T-helper 1 cell treated with Interleukin-12 subunit alpha and Interleukin-12 subunit beta and Interleukin-4 antibody, amounts not matched to agents 30 μg/mL and 1 μg/mL, for 36 hours (primary cell): ENCODE data around the gene GLCE.
"Not testable (repeated sequence)": the region's sequence is repeated elsewhere in the genome, so short reads cannot be mapped to it uniquely, and the experiment has no call there.

ENCODE experiments used
- H3K27ac Mint-ChIP-seq: one replicate; pipeline ENCODE4 v1.8.0; 2021; ENCODE audit warnings: mild to moderate bottlenecking, mixed read lengths
- H3K27me3 Mint-ChIP-seq: one replicate; pipeline ENCODE4 v1.8.0; 2021; ENCODE audit warnings: low read depth, mixed read lengths
- H3K36me3 Mint-ChIP-seq: one replicate; pipeline ENCODE4 v1.8.0; 2021; ENCODE audit warnings: low read depth, mixed read lengths
- H3K4me1 Mint-ChIP-seq: one replicate; pipeline ENCODE4 v1.8.0; 2021; ENCODE audit warnings: low read depth, mixed read lengths
- H3K4me3 Mint-ChIP-seq: one replicate; pipeline ENCODE4 v1.8.0; 2021; ENCODE audit warnings: mild to moderate bottlenecking, moderate library complexity, mixed read lengths
- H3K9me3 Mint-ChIP-seq: one replicate; pipeline ENCODE4 v1.8.0; 2021; ENCODE audit warnings: mixed read lengths

Gene GLCE

DNA sequence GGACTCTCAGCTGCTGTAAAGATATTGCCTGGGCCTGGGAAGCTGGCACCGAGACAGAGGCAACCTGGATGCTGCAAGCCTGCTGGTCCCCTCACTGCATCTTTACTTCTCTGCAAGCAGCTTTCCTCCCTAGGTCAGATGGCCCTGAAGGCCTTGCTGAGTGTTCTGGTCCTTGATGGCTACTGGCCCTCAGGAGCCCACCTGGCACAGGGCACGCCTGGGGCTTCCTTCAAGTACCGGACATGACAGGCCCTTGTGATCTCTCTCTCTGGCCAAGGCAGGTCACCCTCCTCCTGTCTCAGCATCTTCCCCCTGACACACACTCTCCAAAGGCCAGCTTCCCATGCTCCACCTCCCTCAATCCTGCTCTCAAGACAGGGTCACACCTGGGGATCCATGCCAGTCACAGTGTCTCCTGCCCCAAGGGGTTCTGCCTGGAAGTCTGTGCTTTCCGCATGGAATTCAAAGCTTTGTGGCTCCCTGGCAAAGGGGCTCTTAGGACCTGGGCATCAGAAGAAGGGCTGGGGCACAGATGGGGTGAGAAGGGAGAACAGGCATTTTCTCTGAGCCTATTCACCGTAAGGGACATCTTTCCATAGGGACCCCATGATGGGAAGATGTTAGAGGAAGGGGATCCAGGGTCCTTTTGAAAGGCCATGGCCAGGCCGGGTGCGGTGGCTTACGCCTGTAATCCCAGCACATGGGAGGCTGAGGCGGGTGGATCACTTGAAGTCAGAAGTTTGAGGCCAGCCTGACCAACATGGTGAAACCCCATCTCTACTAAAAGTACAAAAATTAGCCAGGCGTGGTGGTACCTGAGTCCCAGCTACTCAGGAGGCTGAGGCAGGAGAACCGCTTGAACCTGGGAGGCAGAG lies 133.5 kb downstream of the GLCE start:
- no peak overlapping the region for H3K27ac Mint-ChIP-seq
- H3K9me3 Mint-ChIP-seq, result no peaks in the 10 kb centered on the region
- H3K36me3 Mint-ChIP-seq, result no peaks in the 10 kb centered on the region
- H3K4me1 Mint-ChIP-seq, result no peaks in the 10 kb centered on the region
- H3K27me3 Mint-ChIP-seq, result peaks cover 34% of the 10 kb centered on the region
- H3K4me3 Mint-ChIP-seq, result no peak overlapping the region

DNA sequence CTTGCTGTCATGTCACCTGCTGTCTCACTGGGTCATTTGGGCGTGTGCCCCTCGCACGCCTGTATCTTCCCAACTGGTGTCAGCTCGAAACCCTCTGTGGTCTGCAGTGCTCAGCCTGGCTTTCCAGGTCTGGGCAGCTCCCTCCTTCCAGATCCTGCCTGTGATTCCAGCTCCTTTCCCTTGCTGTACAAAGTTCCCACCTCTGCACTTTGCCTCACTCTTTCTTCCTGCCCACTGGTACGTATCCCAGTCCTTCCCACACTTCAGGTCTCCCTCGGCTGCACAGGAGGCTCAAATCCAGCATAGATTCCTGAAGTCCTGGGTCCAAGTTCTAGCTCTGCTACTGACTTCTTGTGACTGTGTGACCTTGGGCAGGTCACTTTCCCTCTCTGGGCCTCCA lies 136.2 kb downstream of the GLCE start:
- no peaks in the 10 kb centered on the region for H3K4me1 Mint-ChIP-seq
- H3K36me3 Mint-ChIP-seq, result no peaks in the 10 kb centered on the region
- no peak overlapping the region for H3K27ac Mint-ChIP-seq
- H3K9me3 Mint-ChIP-seq, result no peaks in the 10 kb centered on the region
- no peak overlapping the region for H3K4me3 Mint-ChIP-seq
- H3K27me3 Mint-ChIP-seq, result peaks cover 56% of the 10 kb centered on the region

DNA sequence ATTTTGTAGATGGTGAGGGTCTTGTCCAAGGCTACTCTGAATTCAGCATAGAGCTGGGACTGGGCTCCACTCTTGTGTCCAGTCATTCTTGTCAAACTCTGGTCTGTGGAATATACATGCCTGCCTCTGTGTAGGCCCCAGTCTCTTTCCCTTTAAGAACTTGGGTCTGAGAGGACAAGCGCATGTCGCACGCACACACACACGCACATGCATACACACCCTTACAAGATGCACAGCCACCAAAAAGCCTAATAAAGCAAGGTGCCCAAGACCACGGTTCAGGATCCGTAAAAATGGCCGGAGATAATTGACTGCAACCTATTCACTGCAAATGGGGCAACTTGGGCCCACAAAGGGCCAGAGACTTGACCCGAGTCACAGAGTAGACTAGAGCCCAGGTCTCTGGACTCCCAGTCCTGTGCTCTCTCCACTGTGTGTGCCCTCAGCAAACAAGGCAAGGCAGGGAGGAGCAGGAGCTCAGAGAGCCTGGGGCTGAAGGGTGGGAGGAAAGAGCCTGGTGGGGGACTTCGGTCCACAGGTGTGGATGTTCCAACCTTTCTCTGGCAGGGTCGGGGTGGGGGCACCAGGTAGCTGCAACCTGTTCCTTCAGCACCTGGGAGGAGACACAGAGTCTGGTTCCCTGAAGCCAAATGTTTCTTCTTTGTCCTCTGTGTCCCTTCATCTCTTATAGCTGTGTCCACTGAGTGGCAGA lies 137.4 kb downstream of the GLCE start:
- Mint-ChIP-seq H3K27me3 (peaks cover 61% of the 10 kb centered on the region), H3K27ac (no peak overlapping the region), H3K4me1 (no peaks in the 10 kb centered on the region), H3K9me3 (no peaks in the 10 kb centered on the region), H3K36me3 (no peaks in the 10 kb centered on the region), H3K4me3 (no peak overlapping the region)

DNA sequence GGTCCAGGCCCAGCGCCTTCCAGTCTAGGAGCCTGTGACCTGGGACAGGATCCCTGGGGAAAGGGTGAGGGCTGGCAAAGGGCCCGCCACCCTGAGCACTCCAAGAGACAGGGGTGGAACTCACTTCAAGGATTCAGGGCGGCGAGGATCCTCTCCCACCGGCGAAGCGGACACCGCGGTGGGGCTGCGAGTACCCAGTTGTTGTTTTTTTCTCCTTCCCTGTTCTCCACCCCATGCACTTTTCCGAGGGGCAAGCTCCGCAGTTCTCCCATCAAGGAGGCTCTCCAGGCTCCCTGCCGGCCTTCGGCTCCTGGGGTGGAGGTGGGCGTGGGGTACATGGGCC lies 137.9 kb downstream of the GLCE start:
- Mint-ChIP-seq H3K9me3 (no peaks in the 10 kb centered on the region), H3K27me3 (peaks cover 61% of the 10 kb centered on the region), H3K4me1 (no peaks in the 10 kb centered on the region), H3K4me3 (no peak overlapping the region), H3K27ac (no peak overlapping the region), H3K36me3 (no peaks in the 10 kb centered on the region)

DNA sequence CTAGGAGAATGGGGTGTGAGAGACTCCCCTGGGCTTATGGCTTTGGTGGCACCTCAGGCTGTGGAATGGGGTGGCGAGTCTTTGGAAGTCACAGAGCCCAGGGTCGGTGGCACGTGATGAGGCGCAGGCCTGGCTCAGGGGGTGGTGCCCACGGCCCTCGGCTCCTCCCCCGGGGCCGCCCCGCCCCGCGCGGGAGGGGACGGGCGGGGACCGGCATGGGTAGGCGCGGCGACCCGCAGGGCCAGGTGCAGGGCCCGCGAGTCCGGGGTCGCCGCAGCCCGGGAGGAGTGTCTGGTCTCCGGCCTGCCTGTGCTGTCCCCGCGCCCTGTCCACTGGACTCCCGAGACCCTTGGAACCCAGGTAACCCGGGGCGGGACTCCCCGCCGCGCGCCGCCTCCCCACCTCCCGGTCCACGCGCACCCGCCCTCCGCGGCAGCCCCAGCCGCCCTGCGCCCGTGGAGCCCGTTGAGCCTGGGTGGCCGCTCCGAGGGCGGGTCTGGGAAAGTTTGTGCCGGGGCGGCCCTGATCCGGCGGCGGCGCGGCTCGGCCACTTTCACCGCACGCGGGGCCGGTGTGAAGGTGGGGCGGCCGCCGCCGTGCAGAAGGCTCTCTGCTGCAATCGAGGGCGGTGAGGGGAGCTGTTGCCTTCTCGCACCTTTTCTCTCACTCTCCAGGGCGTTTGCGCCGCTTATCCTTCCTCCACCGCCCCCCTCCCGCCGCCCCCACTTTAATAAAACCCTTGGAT lies 138.4 kb downstream of the GLCE start, which contains the start of gene PAQR5:
Gene PAQR5 (plus strand): TSS at position 216 of the 745 bp plus-strand sequence. CDS start 61,169 bp downstream, outside the sequence.
- H3K27me3 Mint-ChIP-seq, result peaks cover 61% of the 10 kb centered on the region
- H3K27ac Mint-ChIP-seq, result no peak within 1 kb of the TSS
- H3K36me3 Mint-ChIP-seq, result no peaks in the 10 kb centered on the region
- H3K9me3 Mint-ChIP-seq, result no peaks in the 10 kb centered on the region
- H3K4me3 Mint-ChIP-seq, result no peak within 1 kb of the TSS
- no peaks in the 10 kb centered on the region for H3K4me1 Mint-ChIP-seq

DNA sequence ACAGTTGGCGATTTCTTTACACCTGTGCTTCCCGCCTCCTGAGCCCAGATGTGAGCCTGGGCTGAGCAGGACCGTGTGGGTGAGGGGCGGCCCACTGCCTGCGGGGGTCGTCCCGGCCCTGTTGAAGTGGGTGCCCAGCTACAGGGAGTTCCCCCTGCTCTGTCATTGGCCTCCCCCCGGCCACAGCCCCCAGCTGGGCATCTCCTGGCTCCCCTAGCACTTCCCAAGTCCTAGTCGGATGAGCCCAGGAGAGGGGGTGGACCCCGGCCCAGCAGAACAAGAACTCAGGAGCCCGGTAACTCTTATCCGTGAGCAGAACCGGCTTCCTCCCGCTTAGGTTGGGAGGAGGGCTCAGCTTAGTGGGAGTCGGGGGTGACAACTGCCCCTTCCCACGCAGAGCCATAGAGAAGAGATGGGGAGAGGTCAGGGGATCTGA lies 139.0 kb downstream of the GLCE start:
- Mint-ChIP-seq H3K27me3 (peaks cover 61% of the 10 kb centered on the region), H3K36me3 (no peaks in the 10 kb centered on the region), H3K4me3 (no peak overlapping the region), H3K9me3 (no peaks in the 10 kb centered on the region), H3K27ac (no peak overlapping the region), H3K4me1 (no peaks in the 10 kb centered on the region)

DNA sequence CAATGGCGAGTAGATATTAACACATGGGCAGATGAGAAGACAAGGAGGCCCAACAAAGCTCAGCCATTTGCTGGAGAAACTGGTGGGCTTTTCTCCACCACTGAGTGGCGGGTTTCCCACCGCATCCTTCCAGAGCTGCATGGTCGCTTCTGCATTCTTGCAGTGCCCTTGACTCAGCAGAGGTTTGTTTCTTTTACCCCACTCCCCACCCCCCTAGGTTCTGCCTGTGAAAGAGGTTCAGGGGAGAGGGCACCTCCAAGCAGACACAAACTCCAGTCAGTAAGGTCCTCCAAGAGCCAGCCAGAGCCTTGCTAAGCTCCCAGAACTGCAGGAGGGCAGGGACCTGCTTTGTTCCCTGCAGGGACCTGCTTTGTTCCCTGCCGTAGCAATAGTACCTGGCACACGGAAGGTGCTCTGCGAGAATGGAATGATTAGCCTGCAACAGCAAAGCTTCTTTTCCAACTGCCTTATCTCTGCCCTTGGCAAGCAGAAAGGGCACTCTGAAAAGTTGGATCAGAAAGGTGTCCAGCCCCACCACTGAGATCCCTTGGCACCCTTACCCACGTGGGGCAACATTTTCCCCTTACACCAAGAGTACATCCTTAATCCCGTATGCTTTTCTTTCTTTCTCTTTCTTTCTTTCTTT lies 139.6 kb downstream of the GLCE start:
- Mint-ChIP-seq H3K27me3 (peaks cover 57% of the 10 kb centered on the region), H3K36me3 (no peaks in the 10 kb centered on the region), H3K27ac (no peak overlapping the region), H3K4me3 (no peak overlapping the region), H3K9me3 (no peaks in the 10 kb centered on the region), H3K4me1 (no peaks in the 10 kb centered on the region)

DNA sequence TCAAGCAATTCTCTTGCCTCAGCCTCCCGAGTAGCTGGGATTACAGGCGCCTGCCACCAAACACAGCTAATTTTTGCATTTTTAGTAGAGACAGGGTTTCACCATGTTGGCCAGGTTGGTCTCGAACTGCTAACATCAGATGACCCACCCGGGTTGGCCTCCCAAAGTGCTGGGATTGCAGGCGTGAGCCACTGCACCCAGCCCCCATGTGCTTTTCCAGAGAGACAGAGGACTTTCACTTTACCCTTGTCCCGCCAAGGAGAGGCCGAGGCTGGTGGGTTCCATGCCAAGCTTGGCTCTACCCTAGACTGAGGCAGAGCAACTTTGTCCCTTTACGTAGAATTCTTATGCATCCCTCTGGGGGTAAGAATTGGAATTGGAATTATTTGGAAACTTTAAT lies 140.7 kb downstream of the GLCE start:
- H3K27ac Mint-ChIP-seq, H3K9me3 Mint-ChIP-seq, H3K4me1 Mint-ChIP-seq, H3K4me3 Mint-ChIP-seq, H3K36me3 Mint-ChIP-seq: not testable (repeated sequence)
- H3K27me3 Mint-ChIP-seq, result peaks cover 50% of the 10 kb centered on the region

DNA sequence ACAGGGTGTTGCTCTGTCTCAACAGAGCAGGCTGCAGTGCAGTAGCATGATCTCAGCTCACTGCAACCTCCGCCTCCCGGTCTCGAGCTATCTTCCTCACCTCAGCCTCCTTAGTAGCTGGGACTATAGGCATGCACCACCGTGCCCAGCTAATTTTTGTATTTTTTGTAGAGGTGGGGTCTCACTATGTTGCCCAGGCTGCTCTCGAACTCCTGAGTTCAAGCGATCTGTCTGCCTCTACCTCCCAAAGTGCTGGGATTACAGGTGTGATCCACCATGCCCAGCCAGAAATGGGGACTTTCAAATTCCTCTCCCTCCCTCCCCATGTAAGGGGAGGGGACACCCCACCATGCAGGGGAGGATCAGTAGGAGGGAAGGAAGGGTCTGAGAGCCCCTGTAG lies 141.7 kb downstream of the GLCE start:
- not testable (repeated sequence) for H3K4me3 Mint-ChIP-seq, H3K36me3 Mint-ChIP-seq, H3K9me3 Mint-ChIP-seq, H3K4me1 Mint-ChIP-seq, H3K27ac Mint-ChIP-seq
- H3K27me3 Mint-ChIP-seq, result peaks cover 42% of the 10 kb centered on the region

DNA sequence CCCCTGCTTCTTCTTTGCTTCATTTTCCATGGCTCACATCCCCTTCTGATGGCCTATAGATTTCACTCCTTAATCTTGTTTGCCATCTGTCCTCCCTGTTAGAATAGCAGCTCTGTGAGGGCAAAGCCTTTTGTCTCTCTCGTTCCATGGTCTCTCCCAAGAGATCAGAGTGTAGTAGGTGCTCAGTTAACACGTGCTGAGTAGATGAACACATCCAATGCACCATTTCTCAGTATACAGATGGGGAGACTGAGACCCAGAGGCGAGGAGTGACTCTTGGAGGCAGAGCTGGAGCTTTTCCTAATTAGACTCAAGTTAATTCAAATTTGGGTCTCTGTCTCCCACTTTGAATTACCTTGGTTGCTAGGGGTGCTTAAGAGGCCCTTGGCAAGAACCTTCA lies 142.5 kb downstream of the GLCE start:
- no peaks in the 10 kb centered on the region for H3K36me3 Mint-ChIP-seq
- H3K27me3 Mint-ChIP-seq, result peaks cover 34% of the 10 kb centered on the region
- H3K4me1 Mint-ChIP-seq, result no peaks in the 10 kb centered on the region
- H3K9me3 Mint-ChIP-seq, result no peaks in the 10 kb centered on the region
- no peak overlapping the region for H3K27ac Mint-ChIP-seq
- no peak overlapping the region for H3K4me3 Mint-ChIP-seq

DNA sequence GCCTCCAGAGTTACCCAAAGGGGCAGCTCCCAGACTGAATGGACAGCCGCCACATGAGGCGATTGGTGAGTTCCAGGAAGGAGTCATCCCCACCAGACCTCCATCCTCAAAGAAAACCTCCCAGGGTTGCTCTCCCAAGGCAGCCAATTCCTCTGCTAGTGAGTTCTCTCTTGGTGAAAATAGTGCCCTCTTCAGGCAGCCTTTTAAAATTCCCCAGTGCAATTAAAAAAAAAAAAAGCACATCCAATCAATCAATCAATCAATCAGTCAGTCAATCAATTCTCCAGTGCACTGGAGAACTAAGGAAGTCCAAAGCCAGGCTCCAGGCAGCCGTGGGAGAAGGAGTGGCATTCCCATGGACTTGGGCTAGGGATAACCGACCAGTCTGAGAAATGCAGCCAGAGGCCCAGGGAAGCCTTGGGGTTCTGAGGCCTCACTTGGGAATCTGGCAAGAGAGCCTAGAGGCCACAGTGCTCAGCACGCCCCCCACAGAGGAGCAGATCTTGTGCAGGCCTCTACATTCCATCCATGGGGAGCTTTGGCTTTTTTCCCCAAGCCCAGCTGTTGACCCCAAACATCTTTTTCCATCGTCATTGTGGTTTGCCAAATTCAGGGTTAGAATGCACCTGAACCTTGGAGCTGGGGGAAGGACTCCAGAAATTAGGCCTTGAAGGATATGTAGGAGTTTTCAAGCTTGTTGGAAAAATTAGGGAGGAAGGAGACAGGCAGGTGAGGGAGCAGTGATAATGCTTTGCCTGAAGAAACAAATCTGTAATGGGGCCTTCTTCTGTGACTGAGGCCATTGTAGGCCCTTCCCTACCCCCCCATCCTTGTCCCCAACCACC lies 143.1 kb downstream of the GLCE start:
- H3K4me3 Mint-ChIP-seq, result no peak overlapping the region
- no peaks in the 10 kb centered on the region for H3K9me3 Mint-ChIP-seq
- no peaks in the 10 kb centered on the region for H3K4me1 Mint-ChIP-seq
- H3K36me3 Mint-ChIP-seq, result no peaks in the 10 kb centered on the region
- peaks cover 27% of the 10 kb centered on the region for H3K27me3 Mint-ChIP-seq
- no peak overlapping the region for H3K27ac Mint-ChIP-seq

DNA sequence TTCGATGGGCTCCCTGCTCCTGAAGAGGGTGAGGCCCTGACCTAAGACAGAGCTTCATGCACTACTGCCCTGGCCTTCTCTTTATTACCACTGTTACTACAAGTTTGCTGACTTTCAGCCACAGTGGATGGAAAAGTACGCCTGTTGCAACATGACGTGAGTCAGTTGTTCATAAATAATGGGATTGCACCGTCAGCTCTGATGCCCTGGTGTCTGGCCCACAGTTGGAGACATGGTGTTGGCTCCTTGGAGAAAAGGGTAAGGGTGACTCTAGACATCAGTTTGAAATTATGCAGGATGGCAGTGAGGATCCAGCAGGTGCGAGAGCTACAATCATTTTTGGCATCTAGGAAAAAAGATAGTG lies 143.7 kb downstream of the GLCE start:
- H3K27ac Mint-ChIP-seq, result no peak overlapping the region
- H3K36me3 Mint-ChIP-seq, result no peaks in the 10 kb centered on the region
- H3K27me3 Mint-ChIP-seq, result peaks cover 26% of the 10 kb centered on the region
- no peaks in the 10 kb centered on the region for H3K4me1 Mint-ChIP-seq
- no peaks in the 10 kb centered on the region for H3K9me3 Mint-ChIP-seq
- no peak overlapping the region for H3K4me3 Mint-ChIP-seq

DNA sequence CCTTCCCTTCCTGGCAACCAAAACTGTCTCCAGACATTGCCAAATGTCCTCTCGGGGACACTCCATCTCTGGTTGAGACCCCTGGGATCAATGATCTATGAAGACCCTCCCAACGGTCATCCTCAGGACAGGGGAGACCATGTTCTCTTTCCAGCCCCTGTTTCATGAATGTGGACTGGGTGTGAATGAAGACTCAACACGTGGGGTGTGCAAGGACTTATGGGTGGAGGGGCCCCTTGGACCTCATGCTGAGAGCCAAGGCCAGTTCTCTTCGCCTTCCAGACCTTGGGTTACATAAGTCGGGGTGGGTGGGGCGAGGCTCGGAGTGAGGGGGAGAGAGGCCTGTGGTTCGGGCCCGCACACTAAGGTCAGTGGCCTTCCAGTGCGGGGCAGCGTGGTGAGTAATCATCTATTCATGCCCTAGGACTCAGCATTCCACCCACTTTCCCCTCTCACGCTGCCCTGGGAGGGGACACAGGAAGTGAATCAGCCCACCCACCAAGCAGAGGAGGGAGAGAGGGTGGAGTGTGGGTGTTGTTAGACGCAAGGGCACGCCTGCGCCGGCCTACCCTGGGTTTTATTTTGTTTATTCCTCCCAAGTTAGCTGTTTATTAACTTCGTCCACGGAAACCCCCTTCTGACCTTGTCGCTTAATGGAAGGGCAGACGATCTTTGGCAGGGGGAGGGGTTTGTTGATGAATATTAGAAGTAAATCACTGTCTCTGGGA lies 144.9 kb downstream of the GLCE start:
- H3K36me3 Mint-ChIP-seq, result no peaks in the 10 kb centered on the region
- no peak overlapping the region for H3K4me3 Mint-ChIP-seq
- H3K27ac Mint-ChIP-seq, result no peak overlapping the region
- no peaks in the 10 kb centered on the region for H3K4me1 Mint-ChIP-seq
- H3K27me3 Mint-ChIP-seq, result peaks cover 17% of the 10 kb centered on the region
- no peaks in the 10 kb centered on the region for H3K9me3 Mint-ChIP-seq
